HG03060 (cell line): ENCODE data around the gene MGAT4A.

Source experiments
- ATAC-seq: cut with Tn5 transposase; IDR thresholded peaks from one replicate; pipeline ENCODE4 v1.9.1; 2021; ENCODE audit warnings: low read depth, moderate number of reproducible peaks; ENCODE audit not compliant: unreplicated experiment

Gene MGAT4A

DNA sequence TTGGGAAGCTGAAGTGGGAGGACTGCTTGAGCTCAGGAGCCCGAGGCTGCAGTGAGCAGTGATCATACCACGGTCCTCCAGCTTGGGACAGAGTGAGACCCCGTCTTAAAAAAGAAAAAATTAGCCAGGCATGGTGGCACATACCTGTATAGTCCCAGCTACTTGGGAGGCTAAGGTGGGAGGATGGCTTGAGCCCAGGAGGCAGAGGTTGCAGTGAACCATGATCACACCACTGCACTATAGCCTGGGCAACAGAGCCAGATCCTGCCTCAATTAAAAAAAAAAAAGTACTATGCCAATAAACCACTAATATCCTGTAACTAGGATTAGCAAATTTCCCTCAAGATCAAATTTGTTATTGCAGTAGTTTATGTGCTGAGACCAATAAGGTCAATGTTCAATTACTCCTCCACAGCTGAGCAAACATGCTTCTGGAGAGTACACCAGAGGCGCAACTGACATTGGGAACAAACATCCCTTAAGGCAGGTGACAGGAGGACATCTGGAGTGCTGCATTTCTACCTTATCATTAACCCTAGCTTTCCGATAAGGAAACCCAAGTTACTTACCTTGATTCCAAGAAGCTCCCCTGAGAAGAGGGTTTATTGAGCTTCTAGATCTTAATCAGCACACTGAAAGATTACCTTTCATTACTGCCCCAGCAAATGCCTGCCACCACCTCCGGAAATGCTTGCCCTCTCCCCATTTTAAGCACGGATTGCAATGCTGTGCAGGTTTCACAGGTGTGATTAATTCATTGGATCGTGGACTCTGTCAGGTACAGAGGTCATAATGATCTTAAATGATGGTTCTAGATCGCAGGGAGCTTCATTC lies 26.2 kb downstream of the MGAT4A start:
- no peak for ATAC-seq

GRCh38 chr2:98703738-98704137 lies 27.2 kb downstream of the MGAT4A start:
- no peak for ATAC-seq

DNA sequence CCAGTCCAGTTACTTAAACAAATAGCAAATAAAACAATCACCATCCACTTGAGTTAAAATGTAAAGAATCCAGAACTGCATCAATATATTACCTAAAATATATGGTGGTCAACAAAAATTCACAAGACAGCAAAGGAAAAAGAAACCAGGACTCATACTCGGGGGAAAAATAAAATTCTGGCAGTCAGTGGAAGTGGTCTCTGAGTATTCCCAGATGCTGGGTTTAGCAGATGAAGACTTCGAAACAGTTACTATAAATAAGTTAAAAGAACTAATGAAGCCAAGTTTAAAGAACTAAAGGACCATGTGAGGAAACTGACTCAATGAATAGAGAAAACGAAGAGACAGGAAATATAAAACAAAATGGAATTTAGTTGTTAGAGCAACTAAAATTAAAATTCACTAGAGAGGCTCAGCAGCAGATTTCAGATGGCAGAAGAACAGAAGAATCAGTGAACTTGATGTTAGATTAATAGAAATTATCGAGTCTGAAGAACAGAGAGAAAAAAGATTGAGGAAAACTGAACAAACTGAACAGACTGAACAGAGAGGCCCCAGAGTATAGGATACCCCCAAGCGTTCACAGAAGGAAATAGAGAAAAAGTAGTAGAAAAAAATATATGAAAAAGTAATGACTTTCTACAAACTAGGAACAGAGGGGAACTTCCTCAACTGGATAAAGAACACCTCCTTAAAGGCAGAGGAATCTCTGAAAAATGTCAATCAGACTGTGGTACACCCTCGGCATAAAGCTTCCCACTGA lies 27.9 kb downstream of the MGAT4A start:
- no peak for ATAC-seq

GRCh38 chr2:98702127-98702802 lies 28.7 kb downstream of the MGAT4A start:
- ATAC-seq, result no peak

DNA sequence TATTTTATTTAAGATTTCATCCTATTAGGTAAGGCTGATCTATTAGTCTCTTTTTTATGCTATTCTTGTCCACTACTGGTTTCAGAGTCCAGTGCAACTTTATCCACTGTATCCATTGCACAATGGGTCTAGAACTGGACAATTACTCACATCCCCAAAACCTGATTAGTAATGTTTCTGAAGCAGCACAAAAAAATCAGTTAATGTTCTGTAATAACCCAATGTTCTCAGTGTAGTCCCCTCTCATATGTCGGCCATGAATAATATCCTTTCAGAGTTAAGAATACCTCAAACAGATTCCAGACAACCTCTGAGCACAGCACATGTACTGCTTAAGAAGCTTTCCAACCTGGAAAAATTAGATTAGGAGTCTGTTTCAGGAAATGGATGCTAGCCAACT lies 29.7 kb downstream of the MGAT4A start:
- no peak for ATAC-seq

DNA sequence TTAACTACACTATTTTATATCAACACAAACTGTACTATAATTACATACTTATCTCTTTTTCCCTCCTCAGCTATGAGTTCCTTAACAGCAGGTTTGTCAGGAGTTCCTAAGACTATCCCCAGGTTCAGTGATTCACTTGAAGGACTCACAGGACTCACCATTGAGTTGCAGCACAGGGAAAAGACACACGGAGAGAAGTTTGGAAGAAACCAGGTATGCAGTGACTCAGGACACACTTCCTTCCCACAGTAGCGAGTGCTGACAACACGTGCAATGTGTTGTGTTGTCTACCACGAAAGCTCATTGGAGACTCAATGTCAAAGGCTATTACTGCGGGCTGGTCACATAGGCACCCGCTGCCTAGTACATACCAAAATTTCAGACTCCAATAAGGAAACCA lies 32.0 kb downstream of the MGAT4A start:
- no peak for ATAC-seq

DNA sequence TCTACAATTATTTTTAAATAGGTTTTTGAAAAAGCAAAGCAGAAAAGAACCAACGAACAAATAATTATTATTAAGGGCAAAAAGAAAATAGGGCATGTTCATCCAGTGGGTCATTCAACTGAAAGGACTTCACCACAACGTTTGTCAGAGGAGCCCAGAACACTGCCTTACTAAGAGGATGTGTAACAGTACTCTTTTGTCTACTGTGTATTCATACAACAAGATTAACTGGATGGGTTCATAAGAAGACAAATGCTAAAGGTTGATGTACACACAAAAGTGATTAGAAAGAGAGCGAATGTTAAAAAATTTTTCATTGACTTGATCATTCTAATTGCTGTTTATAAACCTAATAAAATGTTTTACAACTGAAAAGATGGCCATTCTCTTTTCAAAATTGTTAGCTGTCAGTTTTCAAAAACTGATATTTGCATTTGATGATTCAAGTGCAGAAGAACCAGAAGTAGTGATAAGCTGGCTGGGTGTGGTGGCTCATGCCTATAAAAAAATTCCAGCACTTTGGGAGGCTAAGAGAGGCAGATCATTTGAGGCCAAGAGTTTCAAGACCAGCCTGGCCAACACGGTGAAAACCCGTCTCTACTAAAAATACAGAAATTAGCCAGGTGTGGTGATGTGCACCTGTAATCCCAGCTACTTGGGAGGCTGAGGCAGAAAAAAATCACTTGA lies 33.1 kb downstream of the MGAT4A start:
- no peak for ATAC-seq

DNA sequence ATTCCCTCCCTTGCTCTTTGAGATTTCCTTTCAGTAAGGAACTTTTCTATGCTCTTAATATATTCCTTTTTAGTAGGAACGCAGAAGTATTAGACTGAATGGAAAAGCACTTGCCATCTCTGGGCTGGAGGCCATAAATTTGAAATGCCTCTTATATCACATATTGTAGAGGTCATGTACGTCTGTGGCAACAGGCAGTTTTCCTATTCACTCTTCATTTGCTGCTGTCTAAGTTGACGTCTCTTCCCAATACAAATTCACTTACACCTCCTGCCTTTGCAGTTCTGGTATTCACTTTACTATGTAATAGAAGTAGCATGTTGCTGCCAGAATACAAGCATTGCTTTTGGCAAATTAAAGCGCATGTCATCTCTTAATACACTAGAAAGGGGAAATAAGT lies 34.7 kb downstream of the MGAT4A start:
- ATAC-seq, result no peak

DNA sequence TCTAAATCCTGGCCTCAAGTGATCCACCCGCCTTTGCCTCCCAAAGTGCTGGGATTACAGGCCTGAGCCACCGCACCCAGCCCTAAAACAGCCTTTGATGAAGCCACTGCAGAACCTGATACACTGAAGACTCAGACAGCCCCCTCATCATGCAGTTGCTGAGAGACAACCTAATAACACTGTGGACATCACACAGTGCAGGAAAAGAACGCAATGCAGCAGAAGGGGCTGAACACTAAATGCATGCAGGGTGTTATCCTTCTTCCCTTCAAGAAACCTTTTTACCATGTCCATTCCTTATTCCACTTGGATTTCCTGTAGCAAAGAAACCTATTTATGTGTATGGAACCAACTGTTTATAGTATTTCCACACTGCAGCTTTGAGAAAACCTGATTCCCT lies 35.7 kb downstream of the MGAT4A start:
- ATAC-seq, result no peak

GRCh38 chr2:98693477-98693876 lies 37.5 kb downstream of the MGAT4A start:
- ATAC-seq, result no peak

DNA sequence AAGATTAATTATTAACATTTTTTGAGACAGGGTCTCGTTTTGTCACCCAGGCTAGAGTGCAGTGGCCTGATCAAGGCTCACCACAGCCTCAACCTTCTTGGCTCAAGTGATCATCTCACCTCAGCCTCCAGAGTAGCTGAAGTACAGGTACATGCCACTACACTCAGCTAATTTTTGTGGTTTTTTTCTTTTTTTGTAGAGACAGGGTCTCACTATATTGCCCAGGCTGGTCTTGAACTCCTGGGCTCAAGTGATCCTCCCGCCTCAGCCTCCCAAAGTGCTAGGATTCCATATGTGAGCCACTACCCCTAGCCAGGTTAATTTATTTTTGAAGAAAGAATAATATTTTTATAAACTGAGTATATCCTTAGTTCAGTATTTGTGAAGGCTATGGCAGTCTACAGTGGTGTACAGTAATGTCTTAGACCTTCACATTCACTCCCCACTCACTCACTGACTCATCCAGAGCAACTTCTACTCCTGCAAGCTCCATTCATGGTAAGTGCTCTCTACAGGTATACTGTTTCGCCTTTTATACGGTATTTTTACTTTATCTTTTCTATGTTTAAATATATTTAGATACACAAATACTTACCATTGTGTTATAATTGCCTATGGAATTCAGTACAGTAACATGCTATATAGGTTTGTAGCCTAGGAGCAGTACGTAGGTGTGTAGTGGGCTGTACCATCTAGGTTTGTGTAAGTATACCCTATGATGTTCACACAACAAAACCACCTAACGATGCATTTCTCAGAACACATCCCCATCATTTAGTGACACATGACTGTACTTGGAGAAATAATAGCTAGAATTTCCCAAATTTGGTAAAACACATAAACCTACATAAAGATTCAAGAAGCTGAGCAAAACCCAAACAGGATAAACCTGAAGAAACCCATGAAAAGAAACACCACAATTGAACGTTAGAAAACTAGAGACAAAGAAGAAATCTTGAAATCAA lies 38.6 kb downstream of the MGAT4A start:
- ATAC-seq, result no peak

DNA sequence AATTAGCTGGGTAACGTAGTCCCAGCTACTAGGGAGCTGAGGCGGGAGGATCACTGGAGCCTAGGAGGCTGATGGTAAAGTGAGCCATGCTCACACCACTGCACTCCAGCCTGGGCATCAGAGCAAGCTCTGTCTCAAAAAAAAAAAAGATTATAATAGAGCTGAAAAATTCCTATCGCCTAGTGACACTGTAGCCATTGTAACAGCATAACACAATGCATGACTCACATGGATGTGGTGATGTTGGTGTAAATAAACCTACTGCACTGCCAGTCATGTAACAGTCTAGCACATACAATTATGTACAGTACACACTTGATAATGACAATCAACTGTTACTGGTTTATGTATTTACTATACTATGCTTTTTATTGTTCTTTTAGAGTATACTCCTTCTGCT lies 39.6 kb downstream of the MGAT4A start:
- no peak for ATAC-seq

- no peak for ATAC-seq
Observed at GRCh38 chr2:98685930-98686887, 44.7 kb downstream of the MGAT4A start.

DNA sequence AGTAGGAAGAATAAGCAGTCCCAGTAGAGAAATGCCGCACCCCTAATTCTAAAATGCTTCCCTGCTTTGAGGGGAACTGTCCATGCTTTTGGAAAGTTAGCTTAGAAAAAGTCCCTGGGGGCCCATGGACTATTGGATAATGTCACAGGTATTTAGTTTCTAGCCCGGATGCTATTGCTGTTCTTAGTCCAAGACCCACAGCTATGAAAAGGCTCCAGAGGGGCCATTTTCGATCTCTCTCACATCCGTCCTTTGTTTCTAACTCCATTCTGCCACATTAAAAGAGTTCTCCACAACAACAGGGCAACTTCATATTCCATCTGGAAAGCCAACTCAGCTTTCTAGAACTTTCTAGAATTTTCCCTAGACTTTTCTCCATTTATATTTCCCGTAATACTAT lies 47.2 kb downstream of the MGAT4A start:
- ATAC-seq, result no peak

DNA sequence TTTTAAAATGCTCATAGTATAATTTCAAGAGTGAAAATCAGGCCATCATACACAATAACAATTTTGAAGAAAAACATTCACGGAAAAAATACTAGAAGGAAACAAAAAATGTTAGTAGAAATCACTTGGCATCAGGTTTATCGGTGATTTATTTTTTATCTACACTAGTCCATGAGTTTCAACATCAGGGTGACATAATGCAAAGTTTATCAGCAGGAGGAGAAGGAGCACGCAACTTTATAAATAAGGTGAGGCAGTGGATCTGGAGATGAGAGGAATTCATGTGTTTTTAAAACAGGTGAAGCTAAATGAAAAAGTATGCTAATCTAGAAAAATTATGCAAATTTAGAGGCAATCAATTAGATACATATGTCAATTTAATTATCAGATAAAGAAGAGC lies 54.2 kb downstream of the MGAT4A start:
- ATAC-seq, result no peak

DNA sequence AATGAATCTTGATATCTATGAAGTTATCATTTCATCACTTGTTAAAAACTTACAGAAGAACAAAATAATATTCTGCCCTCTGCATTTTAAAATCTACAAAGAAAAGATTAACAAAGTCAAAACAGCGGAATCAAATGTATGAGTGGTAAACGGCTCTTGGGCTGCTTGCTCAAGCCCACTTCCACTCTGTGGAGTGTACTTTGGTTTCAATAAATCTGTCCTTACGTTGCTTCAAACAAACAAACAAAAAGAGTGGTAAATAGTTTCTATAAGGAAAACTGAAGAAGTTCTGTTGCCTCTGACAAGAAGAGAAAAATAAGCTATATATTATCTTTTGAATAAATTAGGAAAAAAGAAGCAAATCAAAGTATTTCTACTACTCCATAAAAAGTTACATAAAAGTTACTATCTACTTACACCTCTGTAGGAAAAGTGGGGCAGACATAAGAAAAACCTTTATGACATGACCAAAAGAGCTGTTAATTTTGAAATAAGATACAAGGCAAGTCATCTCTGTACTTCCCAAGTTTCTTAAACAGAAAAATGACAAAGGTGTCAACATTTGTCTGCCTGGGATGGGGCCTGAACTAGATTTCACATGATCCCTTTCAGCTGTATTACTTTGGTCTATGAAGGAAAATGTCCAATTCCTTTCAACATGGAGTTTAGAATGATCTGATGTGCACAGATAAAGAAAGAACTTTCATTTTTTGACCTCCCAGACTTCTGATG lies 56.5 kb downstream of the MGAT4A start:
- ATAC-seq, result no peak

DNA sequence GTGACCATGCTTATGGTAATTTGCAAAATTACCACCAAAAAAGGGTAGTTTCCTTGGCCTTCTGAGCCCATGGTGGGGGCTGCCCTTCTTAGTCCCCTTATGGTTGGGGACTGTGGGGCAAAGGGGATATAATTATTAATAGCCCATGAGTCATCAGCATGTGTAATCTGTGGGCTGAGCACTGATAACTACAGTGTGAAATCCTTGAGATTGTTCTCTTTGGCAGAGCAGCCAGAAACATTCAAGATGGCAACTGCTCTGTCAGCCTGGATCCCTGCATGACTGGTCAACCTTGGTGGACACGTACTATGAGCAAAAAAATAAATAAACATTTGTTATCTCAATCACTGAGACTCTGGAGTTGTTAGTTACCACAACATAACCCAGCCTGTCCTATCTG lies 61.3 kb downstream of the MGAT4A start:
- no peak for ATAC-seq

DNA sequence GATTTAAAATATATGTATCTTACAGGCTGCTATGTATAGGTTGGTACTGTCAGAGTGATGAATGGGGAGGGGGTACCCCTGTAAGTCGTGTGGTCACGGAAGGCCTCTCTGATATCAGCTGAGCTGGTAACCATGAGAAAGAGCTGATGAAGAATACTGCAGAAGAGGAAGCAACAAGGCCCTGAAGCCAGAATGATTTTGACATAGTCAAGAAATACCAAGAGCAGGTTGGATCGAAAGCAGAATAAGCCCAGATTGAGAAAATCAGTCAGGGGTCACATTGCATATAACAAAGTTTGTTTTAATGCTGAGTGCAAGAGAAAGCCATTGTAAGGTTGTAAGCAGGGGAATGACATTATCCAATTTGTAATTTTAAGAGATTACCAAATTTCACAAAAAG lies 65.3 kb downstream of the MGAT4A start:
- ATAC-seq, result no peak
